Jurkat, Clone E6-1 (cell line): ENCODE results near the gene ZBED1.

Experiments used
- DNase-seq: peaks from one replicate; pipeline ENCODE4 v3.0.0-alpha.2; 2011; ENCODE audit warnings: low read depth, low spot score
- H3K4me3 ChIP-seq: 2 replicates; pipeline ENCODE4 v1.5.1; 2011; ENCODE audit warnings: mild to moderate bottlenecking, low read length, control low read depth, moderate library complexity

Gene ZBED1

GRCh38 chrX:2441466-2441865 lies 59.3 kb downstream of the ZBED1 start:
- no peak for DNase-seq
- no peak overlapping the region for H3K4me3 ChIP-seq

GRCh38 chrX:2439613-2440012 lies 61.2 kb downstream of the ZBED1 start:
- H3K4me3 ChIP-seq, result no peak overlapping the region
- DNase-seq, result no peak
